22Rv1 (cell line): ENCODE measurements around the gene KCNH1.

ENCODE experiments used
- CTCF ChIP-seq: fragments of 450-650 bp; IDR thresholded peaks from 2 replicates; pipeline ENCODE4 v1.5.1; 2017; ENCODE audit warnings: mild to moderate bottlenecking
- ZFX ChIP-seq: fragments of 450-650 bp; IDR thresholded peaks from 2 replicates; pipeline ENCODE4 v1.6.1; 2017; ENCODE audit warnings: antibody characterized with exemption, borderline replicate concordance

GRCh38 chr1:210920258-210920657 is 213.7 kb downstream of the KCNH1 start:
- TF ChIP-seq CTCF: no peak
- no peak for TF ChIP-seq ZFX
